Stimulated activated CD4-positive, alpha-beta T cell treated with anti-CD3 and anti-CD28 coated beads, Interleukin-15, amount 100 ng/mL, for 24 hours (primary cell): ENCODE measurements around the gene RUFY3.
"Not testable (repeated sequence)": the region's sequence is repeated elsewhere in the genome, so short reads cannot be mapped to it uniquely, and the experiment has no call there.

Experiments
- DNase-seq: peaks from one replicate; pipeline ENCODE4 v3.0.0-alpha.2; 2020

The RUFY3 gene

DNA sequence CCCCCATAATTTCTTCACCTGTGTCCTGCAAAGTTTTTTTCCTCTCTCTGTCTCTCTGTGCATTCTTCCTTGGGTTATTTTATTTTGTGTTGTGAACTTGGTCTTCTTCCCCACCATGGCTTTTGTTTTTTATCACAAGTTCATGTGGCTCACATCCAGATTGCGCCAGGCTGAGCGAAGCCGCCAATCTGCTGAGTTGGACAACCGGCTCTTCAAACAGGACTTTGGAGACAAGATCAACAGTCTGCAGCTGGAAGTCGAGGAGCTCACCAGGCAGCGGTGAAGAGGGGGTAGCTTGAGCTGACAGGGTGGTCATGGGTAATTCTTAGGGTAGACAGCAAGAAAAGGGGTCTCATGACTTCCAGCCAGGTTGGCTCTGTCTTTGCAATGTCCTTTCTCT lies 71.9 kb downstream of the RUFY3 start:
- DNase-seq = no peak

DNA sequence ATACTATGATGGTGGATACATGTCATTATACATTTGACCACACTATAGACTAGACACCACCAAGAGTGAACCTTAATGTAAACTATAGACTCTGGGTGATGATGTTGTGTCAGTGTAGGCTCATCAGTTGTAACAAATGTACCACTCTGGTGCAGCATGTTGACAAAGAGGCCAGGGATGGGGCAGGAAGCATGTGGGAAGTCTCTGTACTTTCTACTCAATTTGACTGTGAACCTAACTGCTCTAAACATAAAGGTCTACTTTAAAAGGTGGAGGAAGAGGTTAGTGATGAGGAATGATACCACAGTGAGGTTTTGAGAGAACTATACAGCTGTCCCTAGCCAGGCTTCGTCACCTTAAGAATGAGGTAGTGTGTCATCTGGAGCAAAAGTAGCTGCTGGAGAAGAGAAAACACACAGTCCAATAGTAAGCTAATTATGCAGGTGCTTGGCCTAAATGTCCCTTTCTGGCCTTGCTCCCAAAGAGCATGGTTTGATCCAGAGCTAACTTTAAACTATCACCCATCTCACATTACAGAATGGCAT lies 79.6 kb downstream of the RUFY3 start:
- peak; percentile 7 for DNase-seq

DNA sequence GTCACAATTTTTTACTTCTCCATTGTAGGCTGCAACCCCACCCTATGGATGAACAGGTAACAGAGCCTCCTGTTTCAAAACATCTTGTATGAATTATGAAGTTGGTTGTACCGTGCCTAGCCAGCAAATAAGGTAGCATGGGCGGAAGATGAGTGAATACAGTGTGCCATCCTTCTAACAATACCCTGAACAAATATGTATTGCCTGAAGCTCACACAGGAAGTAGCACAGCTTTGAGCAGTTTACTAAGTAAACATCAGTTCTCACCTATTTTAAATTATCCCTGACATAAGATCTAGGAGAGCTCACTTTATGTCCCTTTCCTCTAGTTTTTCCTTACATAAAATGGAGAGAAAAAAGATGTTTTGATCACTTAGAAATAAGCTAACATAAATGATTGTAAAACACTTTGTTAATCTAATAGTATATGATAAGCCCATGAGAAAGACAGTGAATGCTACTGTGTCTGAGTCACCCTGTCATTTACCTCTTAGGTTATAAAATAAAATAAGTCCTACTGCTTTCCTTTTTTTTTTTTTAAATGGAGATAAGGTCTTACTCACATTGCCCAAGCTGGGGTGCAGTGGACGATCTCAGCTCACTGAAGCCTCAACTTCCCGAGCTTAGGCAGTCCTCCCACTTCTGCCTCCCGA lies 81.3 kb downstream of the RUFY3 start:
- no peak for DNase-seq

DNA sequence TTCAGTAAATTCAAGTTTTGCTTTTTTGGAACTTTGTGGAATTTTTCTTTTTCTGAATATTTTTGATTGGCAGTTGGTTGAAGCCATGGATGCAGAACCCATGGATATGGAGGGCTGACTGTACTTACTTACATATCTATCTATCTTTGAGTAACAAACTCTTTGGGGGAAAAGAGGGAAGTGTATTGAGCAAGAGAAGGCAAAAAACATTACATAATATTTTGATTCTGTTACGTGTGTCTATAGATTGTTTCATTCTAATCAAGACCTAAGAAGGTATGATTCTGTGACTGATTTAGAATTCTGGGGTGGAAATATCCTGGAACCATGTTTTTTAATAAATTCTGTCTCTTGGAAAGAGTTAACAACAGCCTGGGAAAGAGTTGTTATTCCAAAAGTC lies 86.4 kb downstream of the RUFY3 start:
- DNase-seq = no peak

DNA sequence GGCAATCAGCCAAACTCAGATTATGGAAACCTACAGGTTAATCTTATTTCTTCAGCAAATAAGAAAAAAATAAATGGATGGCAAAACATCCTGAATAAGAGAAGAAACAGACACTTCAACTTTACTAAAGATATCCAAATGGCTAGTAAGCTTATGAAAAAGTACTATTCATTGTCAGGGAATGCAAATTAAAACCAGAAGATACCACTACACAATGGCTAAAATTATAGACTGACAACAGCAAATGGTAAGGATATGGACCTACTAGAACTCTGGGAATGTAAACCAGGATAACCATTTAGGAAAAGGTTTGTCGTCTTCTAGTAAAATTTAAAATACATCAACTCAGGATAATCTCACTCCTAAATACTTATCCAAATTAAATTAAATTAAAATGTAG lies 93.6 kb downstream of the RUFY3 start:
- DNase-seq = no peak

DNA sequence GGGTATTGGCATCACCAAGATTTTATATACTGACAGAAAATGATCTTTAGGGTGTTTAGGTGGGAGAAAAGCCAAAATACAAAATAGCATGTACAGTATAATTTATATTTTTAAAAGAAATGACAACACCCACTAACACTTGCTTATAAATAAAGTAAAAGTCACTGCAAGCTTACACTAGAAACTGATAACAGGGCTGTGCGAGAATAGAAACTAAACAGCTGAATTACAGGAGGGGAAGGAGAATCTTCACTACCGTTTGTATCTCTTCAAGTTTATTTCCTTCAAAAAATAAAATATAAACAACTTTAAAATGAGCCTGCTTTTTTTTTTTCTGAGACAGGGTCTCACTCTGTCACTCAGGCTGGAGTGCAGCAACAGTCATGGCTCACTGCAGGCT lies 95.1 kb downstream of the RUFY3 start:
- no peak for DNase-seq

DNA sequence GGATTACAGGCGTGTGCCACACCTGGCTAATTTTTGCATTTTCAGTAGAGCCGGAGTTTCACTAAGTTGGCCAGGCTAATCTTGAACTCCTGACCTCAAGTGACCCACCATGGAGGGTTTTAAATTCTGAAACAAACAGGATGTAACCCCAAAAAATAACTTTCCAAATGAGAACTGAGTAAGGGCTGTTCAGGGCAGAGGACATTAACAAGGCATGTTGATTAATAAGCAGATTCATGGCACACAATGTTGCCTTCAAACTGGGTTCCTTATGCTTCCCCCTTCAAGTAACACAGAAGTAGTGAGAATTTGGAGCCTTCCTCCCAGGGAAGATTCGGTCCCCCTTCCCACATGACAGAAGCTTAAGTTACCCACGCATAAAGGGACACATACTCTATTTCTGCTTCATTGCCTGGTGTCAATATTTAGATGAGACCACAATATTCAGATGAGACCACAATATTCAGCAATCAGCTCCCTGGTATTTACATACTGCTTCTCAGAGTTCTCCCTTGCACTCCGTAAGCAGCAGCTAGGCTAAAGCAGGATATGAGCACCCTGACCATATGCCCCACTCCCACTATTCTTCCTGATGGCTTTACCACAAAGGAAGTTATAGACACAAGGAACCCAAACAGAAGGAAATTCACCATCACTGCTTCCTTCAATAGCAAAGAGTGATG lies 96.5 kb downstream of the RUFY3 start:
- no peak for DNase-seq

DNA sequence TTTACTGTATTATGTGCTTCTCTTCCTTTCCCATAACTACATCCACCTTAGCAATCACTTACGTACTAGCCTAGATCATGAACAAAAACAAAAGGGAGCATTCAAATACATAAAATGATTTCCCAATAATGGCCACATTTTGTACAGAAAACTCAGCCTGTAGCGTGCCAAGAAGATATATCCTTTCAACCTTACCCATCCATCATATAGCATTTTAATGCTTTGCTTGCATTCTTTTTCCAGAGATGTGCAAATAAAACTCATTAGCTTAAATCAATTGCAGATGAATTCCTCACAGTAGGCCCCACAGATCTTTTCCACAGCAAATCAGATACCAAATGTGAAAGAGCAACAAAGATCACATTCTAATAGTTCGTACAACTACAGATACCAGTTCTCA lies 97.2 kb downstream of the RUFY3 start:
- no peak for DNase-seq

DNA sequence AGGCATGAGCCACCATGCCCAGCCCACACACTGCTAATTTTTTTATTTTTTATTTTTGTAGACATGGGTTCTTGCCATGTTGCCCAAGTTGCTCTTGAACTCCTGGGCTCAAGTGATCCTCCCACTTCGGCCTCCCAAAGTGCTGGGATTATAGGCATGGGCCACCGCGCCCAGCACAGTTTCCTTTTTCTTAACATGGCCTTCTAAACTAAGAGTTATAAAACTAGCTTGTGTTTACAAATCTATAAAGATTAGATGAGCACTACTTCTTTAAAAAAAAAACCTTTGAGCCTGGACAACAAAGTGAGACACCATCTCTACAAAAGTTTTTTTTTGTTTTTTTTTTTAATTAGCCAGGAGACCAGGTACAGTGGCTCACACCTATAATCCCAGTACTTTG lies 107.3 kb downstream of the RUFY3 start:
- DNase-seq = no peak

DNA sequence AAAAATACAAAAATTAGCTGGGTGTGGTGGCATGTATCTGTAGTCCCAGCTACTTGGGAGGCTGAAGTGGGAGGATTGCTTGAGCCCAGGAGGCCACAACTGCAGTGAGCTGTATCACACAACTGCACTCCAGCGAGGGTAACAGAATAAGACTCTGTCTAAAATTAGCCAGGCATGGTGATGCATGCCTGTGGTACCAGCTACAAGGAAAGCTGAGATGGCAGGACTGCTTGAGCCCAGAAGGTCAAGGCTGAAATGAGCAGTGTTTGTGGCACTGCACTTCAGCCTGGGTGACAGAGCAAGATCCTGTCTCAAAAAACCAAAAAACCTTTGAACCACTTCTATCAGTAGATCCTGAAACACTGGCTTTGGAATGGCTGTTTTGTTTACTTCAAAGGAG lies 107.7 kb downstream of the RUFY3 start:
- DNase-seq = no peak

DNA sequence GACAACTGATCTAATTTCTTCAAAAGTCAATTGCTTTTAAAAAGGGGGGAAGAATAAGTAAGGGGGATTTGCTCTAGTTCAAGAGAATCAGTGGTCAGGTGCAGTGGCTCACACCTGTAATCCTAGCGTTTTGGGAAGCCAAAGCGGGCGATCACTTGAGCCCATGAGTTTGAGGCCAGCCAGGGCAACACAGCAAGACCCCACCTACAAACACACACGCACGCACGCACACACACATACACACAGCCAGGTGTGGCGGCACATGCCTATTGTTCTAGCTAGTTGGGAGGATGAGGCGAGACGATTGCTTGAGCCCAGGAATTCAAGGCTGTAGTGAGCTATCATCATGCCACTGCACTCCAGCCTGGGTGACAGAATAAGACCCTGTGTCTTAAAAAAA lies 108.3 kb downstream of the RUFY3 start:
- no peak for DNase-seq

DNA sequence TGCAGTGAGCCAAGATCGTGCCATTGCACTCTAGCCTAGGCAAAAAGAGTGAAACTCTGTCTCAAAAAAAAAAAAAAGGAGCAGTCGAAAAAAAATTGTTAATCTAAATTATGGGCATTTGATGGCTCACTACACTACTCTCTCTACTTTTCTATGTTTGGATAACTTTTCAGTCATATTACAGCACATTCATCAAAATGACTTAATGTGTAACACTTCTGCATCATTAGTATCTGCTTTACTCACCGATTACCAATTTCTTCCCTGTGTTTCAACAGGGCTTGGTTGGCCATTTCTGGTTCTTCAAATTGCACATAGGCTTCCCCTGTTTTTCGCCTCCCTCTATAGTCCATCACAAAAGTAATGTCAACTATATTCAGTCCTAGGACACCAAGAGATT lies 109.5 kb downstream of the RUFY3 start:
- DNase-seq = no peak

DNA sequence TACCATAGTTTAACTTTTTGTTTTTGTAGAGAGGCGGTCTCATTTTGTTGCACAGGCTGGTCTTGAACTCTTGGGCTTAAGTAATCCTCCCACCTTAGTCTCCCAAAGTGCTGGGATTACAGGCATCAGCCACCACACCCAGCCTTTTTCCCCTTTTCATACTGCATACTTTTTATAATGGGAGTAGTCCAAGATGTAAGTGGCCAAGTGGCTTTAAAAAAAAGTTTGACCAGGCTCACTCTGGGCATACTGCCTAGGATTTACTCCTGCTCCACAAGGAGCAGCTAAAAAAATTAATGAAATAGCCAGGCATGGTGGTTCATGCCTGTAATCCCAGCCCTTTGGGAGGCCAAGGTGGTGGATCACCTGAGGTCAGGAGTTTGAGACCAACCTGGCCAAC lies 111.9 kb downstream of the RUFY3 start:
- no peak for DNase-seq

DNA sequence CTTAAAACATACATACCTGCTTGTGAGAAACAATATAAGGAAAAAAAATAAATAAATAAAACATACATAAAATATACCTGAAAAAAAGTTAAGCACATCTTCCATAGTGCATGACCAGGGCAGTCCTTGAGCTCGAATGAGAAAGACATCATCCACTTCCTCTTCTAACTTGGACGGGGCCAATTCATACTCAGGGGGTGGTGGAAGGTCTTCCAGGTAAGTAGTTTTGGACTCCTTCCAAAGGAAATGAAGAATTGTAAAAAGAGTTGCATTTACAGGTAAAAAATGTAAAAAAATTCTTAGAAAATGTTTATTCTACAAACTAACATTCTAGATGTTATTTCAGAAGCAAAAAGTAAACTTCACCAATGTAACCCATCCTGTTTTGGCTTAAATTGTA lies 114.3 kb downstream of the RUFY3 start:
- no peak for DNase-seq

DNA sequence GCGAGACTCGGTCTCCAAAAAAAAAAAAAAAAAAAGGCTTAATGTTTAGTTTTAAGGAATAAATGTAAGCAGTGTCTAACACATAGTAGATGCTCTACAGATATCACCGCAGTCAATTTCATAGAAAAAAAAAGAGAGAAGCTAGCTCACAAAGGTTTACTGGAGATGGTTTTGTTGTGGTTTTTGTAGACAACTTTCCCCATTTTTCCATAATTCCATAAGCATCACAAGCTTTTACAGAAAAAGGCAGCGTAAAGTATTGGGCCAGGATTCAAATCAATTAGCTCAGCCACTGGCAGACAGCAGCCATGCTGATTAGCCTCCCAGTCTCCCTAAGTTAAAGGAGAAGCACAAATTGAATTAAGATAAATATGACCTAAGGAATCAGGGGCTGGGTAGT lies 116.4 kb downstream of the RUFY3 start:
- DNase-seq = no peak

DNA sequence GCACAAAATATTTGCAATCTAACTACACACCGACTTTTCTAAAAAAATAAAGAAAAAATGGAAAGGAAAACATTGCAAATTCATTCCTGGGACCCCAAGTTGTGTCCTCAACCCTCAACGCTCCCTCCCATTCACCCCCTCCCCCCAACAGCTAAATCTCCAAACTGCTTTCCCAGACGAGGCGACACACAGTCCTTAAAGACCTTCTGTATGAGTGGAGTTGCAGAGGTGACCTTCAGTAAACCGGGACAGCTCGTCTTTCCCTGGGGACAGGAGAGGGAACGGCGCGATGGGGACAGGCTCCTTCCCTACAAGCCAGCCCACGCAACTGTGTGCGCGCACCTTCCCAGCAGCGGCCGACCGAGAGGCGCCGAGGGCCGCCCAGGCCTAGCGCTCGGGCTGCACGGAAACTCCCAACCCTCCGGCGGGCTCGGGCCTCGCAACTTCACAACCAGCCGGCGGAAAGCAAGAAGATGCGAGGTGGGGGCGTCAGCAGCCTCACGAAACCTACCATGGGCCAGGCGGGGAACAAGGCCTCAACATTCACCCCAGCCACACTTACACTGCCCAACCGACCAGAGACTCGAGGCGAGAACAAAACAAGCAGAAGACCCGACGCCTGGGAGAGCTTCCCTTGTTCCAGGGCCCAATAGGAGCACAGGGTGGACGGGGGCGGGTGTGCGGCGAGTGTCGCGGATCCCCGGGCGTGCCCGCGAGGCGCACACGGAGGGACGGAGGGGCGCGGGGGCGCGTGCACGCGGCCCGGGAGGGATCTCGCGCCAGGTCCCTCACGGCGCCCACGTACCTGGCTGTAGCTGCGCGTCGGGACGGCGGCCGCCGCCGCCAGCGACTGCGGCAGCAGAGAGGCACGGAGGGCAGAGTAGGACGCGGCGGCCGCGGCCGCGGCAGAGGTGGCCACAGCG lies 117.2 kb downstream of the RUFY3 start:
- DNase-seq = peak; percentile 76

DNA sequence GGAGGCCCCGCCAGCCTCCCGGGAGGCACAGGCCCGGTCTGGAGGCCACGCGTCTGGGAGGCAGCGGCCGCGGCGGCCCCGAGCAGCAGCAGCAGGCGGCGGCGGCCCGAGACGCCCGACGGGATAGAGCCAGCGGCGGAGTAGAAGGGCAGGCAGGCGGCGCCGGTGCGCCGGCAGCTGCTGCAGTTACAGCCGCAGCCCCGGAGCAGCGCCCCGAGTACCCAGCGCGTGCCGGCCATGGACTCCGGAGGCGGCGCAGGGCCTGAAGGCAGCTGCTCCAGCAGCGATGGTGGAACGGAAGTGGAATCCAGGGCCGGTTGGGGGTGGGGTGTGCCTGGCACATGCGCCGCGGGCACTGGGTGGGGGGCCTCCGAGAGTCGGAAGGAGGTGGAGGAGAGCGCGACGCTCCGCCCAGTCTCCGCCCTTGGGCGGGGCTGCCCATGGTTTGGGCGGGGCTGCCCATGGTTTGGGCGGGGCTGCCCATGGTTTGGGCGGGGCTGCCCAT lies 117.9 kb downstream of the RUFY3 start, which contains the start of gene GRSF1:
TSS of gene GRSF1 (minus strand) at position 302 of the 505 bp plus-strand sequence. CDS start at position 239, 63 bp downstream.
- DNase-seq = peak; percentile 96

DNA sequence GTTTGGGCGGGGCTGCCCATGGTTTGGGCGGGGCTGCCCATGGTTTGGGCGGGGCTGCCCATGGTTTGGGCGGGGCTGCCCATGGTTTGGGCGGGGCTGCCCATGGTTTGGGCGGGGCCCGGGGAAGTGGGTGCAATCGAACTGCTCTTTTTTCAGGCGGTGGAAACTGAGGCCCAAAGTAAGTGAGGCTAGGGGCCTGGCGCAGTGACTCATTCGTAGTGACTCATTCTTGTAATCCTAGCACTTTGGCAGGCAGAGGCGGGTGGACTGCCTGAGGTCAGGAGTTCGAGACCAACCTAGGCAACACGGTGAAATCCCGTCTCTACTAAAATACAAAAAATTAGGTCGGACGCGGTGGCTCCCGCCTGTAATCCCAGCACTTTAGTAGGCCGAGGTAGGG lies 118.4 kb downstream of the RUFY3 start:
- DNase-seq = peak; percentile 81

DNA sequence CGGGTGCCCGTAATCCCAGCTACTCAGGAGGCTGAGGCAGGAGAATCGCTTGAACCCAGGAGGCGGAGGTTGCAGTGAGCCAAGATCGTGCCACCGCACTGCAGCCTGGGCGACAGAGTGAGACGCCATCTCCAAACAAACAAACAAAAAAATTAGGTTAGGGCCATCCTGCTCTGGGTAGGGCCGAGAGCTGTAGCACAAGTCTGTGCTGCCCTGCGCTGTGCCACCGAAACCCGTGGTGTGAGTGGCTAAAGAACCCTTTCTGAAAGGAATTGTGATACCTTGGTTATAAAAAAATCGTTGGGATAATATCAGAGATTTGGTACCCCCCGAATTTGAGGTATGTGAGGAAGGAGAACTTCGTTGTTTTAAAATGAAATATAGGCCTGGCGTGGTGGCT lies 118.9 kb downstream of the RUFY3 start:
- not testable (repeated sequence) for DNase-seq

DNA sequence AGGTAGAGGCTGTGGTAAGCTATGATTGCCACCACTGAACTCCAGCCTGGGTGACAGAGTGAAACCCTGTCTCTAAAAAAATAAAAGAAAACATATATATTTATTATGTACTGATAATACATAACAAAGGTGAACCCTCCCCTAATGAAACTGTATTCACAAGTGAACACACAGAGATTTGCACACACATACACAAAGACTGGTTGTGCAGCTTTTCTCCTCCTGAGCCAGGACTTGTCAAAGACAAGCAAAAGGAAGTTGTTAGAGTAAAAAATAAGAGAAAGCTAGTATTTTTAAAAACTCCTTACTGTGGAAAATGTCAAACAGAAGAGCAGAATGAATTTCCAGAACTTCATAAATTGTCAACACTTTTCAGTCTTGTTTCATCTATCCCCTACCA lies 119.4 kb downstream of the RUFY3 start:
- DNase-seq = no peak

DNA sequence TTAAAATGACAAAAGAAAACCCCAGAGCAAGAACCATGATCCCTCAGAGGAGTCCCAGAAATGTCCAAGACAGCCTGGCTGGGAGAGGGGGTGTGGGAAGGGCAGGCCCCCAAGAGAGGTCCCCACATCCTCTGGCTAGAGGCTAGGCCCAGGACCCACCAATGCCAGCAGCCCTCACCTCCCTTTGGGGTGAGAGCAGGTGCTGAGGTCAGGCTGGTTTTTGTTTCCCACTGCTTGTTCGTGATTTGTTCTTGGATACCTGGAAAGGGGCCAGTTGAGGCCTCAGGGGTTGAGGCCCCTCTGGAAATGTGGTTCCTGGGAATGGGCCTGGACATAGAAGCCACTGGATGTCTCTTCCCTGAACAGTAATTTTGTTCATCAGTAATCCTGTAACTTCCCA lies 120.2 kb downstream of the RUFY3 start:
- no peak for DNase-seq

DNA sequence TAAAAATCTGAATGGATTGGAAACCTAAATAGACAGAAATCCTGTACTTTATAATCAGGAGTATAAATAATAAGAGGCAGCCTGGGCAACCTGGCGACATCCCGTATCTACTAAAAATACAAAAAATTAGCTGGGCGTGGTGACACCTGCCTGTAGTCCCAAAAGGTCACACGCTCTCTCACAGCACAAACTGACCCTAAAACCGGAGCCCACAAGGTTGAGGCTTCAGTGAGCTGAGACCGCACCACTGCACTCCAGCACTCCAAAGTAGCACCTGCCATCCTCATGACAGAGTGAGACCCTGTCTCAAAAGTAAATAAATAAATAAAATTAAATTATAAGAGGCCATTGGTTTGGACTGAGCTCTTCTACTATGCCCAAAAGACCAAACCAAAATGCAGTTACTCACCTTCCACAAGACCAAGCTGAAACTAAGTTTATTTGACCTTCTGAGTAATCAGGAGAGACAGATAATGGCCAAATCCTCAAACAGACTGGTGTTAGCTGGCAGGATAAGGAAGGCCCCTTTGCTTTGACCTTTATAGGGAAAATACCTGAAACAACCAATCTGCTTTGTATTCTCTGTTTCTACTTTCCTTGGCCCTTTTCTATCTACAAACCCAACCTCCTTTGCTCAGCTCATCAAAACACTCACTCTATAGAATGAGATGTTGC lies 121.1 kb downstream of the RUFY3 start:
- DNase-seq = no peak

DNA sequence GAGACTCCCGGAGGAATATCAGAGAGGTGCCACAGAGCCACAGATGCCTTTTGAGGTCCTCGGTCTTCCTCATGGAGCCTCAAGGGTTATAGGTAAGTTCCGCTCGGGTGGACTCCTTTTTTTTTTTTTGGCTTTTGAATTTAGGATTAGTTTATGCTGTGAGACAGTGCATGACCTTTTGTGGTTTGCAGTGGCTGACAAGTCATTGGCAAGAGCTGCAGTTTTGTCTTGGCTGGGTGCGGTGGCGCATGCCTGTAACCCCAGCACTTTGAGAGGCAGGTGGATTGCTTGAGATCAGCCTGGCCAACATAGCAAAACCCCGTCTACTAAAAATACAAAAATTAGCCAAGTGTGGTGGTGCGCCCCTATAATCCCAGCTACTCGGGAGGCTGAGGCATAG lies 122.4 kb downstream of the RUFY3 start:
- peak; percentile 21 for DNase-seq
